ENCODE data around the gene MED14. TPM values are rescaled to one million over a fixed set of nuclear protein-coding genes. Genes with fewer than 3 reads are reported as not detected.
"Not testable (repeated sequence)": the region's sequence is repeated elsewhere in the genome, so short reads cannot be mapped to it uniquely, and the experiment has no call there.

The MED14 gene
- total RNA-seq, 1 donor from 2014 or later, result 48.2 TPM

- H3K9me3 Mint-ChIP-seq, result peaks cover 5% of the 10 kb centered on the region
- no peaks in the 10 kb centered on the region for H3K27me3 Mint-ChIP-seq
- intact Hi-C loops (cut with micrococcal nuclease), result no loop called here
- no peak for DNase-seq
- H3K27ac Mint-ChIP-seq, result peak overlapping the region; percentile 51
- peaks cover 14% of the 10 kb centered on the region for H3K4me1 Mint-ChIP-seq
- peak overlapping the region; percentile 51 for H3K4me3 Mint-ChIP-seq
- no peaks in the 10 kb centered on the region for H3K36me3 Mint-ChIP-seq (ENCODE audit: low read depth)
Measured at GRCh38 chrX:40749681-40750494, 14.5 kb upstream of the MED14 start.

DNA sequence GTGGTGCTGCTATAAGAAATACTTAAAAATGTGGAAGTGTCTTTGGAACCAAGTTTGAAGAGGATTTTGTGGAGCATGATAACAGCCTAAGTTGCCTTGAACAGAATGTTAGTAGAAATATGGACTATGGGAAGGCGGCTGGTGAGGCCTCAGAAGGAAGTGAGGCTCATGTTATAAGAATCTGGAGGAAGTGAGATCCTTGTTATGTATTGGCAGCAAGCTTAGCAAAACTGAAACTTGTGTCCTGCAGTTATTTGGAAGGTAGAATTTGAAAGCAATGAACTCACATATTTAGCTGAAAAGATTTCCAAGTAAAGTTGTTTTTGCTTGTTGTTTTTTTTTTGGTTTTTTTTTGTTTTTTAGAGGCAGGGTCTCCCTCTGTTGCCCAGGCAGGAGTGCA is 13.6 kb upstream of the MED14 start:
- Mint-ChIP-seq H3K9me3 (peaks cover under 1% of the 10 kb centered on the region), H3K27me3 (no peaks in the 10 kb centered on the region), H3K27ac (no peak overlapping the region), H3K4me3 (peak overlapping the region; percentile 35), H3K36me3 (ENCODE audit: low read depth) (no peaks in the 10 kb centered on the region), H3K4me1 (peaks cover 12% of the 10 kb centered on the region)
- intact Hi-C loops (cut with micrococcal nuclease), result no loop called here
- no peak for DNase-seq

DNA sequence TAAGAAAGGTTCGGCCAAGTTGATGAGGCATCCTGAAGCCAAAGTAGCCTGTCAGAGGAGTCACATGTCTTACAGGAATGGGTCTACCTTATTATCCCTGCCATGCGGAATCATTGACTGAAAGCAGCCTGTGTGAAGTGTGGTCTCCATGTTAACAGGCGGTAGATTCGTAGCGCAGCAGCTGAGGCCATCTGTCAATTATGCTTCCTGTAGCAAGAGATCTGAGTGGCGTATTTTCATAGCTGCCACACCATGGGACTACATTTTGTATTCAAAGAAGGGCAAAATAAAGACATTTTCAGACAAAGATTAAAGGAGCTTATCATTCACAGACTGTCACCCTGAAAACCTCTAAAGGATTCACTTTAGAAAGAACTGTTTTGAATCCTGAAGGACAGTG is 11.2 kb upstream of the MED14 start:
- no peak overlapping the region for H3K27ac Mint-ChIP-seq
- intact Hi-C loops (cut with micrococcal nuclease), result no loop called here
- no peaks in the 10 kb centered on the region for H3K27me3 Mint-ChIP-seq
- no peak overlapping the region for H3K4me3 Mint-ChIP-seq
- no peak for DNase-seq
- no peaks in the 10 kb centered on the region for H3K9me3 Mint-ChIP-seq
- H3K36me3 Mint-ChIP-seq (ENCODE audit: low read depth), result no peaks in the 10 kb centered on the region
- H3K4me1 Mint-ChIP-seq, result peaks cover 12% of the 10 kb centered on the region

- DNase-seq, result no peak
- peak overlapping the region; percentile 94 for H3K27ac Mint-ChIP-seq
Measured at GRCh38 chrX:40736170-40736505, 796 bp upstream of the MED14 start.

GRCh38 chrX:40734971-40735324 is 394 bp downstream of the MED14 start:
- no peaks in the 10 kb centered on the region for H3K27me3 Mint-ChIP-seq
- H3K36me3 Mint-ChIP-seq (ENCODE audit: low read depth), result peaks cover 13% of the 10 kb centered on the region
- H3K27ac Mint-ChIP-seq, result peak overlapping the region; percentile 80
- peaks cover 25% of the 10 kb centered on the region for H3K4me1 Mint-ChIP-seq
- intact Hi-C loops (cut with micrococcal nuclease), result loop anchor here (1.0 to 10.0 kb wide), 8 partner anchors 50 to 1930 kb away; partner anchors contain the start of genes ATP6AP2, MID1IP1 and USP9X
- no peak for DNase-seq
- H3K9me3 Mint-ChIP-seq, result no peaks in the 10 kb centered on the region
- peak overlapping the region; percentile 72 for H3K4me3 Mint-ChIP-seq

More at GRCh38 chrX:40736170-40736505, 796 bp upstream of the MED14 start:
- Mint-ChIP-seq H3K9me3 (no peaks in the 10 kb centered on the region), H3K27me3 (no peaks in the 10 kb centered on the region), H3K4me3 (peak overlapping the region; percentile 86), H3K36me3 (ENCODE audit: low read depth) (peaks cover 11% of the 10 kb centered on the region), H3K4me1 (peaks cover 19% of the 10 kb centered on the region)
- intact Hi-C loops (cut with micrococcal nuclease), result loop anchor here (1.0 to 10.0 kb wide), 8 partner anchors 51 to 1931 kb away; partner anchors contain the start of genes ATP6AP2, CXorf38 and MID1IP1

DNA sequence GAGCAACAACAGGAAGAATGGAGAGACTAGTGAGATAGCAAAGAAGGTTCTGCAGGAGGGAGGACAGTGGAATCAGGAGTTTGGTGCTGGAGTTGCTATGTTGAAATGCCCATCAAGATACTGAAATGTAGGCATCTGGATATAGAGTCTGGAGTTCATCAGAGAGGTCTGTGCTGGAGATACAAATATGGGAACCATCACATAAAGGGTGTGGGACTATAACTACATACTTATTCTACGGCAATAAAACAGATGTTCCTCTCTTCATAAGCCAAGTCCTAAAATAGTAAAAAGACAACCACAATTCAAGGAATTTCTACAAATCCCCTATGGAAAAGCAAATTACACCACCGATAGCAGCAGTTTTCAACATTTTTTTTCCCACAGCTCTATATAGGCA is 1.6 kb downstream of the MED14 start:
- Mint-ChIP-seq H3K27ac (peak overlapping the region; percentile 55), H3K36me3 (ENCODE audit: low read depth) (peaks cover 20% of the 10 kb centered on the region), H3K4me1 (peaks cover 31% of the 10 kb centered on the region), H3K4me3 (peak overlapping the region; percentile 72), H3K27me3 (no peaks in the 10 kb centered on the region), H3K9me3 (no peaks in the 10 kb centered on the region)
- intact Hi-C loops (cut with micrococcal nuclease), result loop anchor here (10.0 kb wide), 3 partner anchors 49 to 1929 kb away; partner anchors contain the start of gene MID1IP1
- DNase-seq, result no peak

DNA sequence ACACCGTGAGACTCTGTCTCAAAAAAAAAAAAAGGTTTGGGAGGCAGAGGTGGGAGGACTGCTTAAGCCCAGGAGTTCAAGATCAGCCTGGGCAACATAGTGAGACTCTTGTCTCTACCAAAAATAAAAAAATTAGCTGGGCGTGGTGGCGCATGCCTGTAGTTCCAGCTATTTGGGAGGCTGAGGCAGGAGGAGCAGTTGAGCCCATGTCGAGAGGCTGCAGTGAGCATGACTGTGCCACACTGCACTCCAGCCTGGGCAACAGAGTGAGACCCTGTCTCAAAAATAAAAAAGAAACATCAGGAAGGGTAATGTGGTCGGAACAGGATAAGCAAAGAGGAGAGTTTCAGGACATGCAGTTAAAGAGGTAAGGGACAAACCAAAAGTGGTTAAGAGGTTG is 2.8 kb downstream of the MED14 start:
- not testable (repeated sequence) for H3K27me3 Mint-ChIP-seq, H3K9me3 Mint-ChIP-seq, H3K27ac Mint-ChIP-seq, DNase-seq
- H3K36me3 Mint-ChIP-seq (ENCODE audit: low read depth), result peaks cover 27% of the 10 kb centered on the region
- peaks cover 38% of the 10 kb centered on the region for H3K4me1 Mint-ChIP-seq
- intact Hi-C loops (cut with micrococcal nuclease), result loop anchor here (10.0 kb wide), 3 partner anchors 48 to 1928 kb away; partner anchors contain the start of gene MID1IP1
- H3K4me3 Mint-ChIP-seq, result peak overlapping the region; percentile 45

GRCh38 chrX:40729598-40730584 is 5.5 kb downstream of the MED14 start:
- intact Hi-C loops (cut with micrococcal nuclease), result loop anchor here (10.0 kb wide), 3 partner anchors 45 to 1925 kb away; partner anchors contain the start of gene MID1IP1
- Mint-ChIP-seq H3K4me1 (peaks cover 43% of the 10 kb centered on the region), H3K36me3 (ENCODE audit: low read depth) (peaks cover 40% of the 10 kb centered on the region), H3K9me3 (peaks cover 3% of the 10 kb centered on the region), H3K27ac (peak overlapping the region; percentile 6), H3K4me3 (peak overlapping the region; percentile 35), H3K27me3 (no peaks in the 10 kb centered on the region)
- DNase-seq, result no peak

GRCh38 chrX:40727581-40728252 is 7.6 kb downstream of the MED14 start:
- Mint-ChIP-seq H3K36me3 (ENCODE audit: low read depth) (peaks cover 50% of the 10 kb centered on the region), H3K4me1 (peaks cover 42% of the 10 kb centered on the region), H3K4me3 (no peak overlapping the region), H3K27ac (no peak overlapping the region), H3K9me3 (peaks cover 3% of the 10 kb centered on the region), H3K27me3 (no peaks in the 10 kb centered on the region)
- intact Hi-C loops (cut with micrococcal nuclease), result no loop called here
- DNase-seq, result no peak

- Mint-ChIP-seq H3K4me3 (no peak overlapping the region), H3K9me3 (peaks cover 3% of the 10 kb centered on the region), H3K4me1 (peaks cover 44% of the 10 kb centered on the region), H3K36me3 (ENCODE audit: low read depth) (peaks cover 52% of the 10 kb centered on the region), H3K27ac (no peak overlapping the region), H3K27me3 (no peaks in the 10 kb centered on the region)
- intact Hi-C loops (cut with micrococcal nuclease), result no loop called here
- no peak for DNase-seq
Measured at GRCh38 chrX:40727093-40727492, 8.2 kb downstream of the MED14 start.

GRCh38 chrX:40722930-40723329 is 12.4 kb downstream of the MED14 start:
- Mint-ChIP-seq H3K27ac (peak overlapping the region; percentile 60), H3K36me3 (ENCODE audit: low read depth) (peaks cover 59% of the 10 kb centered on the region), H3K4me1 (peaks cover 32% of the 10 kb centered on the region), H3K9me3 (peaks cover under 1% of the 10 kb centered on the region), H3K27me3 (no peaks in the 10 kb centered on the region), H3K4me3 (peak overlapping the region; percentile 56)
- intact Hi-C loops (cut with micrococcal nuclease), result no loop called here
- DNase-seq, result no peak

- Mint-ChIP-seq H3K9me3 (no peaks in the 10 kb centered on the region), H3K4me3 (no peak overlapping the region), H3K36me3 (ENCODE audit: low read depth) (peaks cover 55% of the 10 kb centered on the region), H3K27ac (peak overlapping the region; percentile 45), H3K27me3 (no peaks in the 10 kb centered on the region), H3K4me1 (peaks cover 26% of the 10 kb centered on the region)
- intact Hi-C loops (cut with micrococcal nuclease), result no loop called here
- DNase-seq, result no peak
Measured at GRCh38 chrX:40721489-40722106, 13.7 kb downstream of the MED14 start.

DNA sequence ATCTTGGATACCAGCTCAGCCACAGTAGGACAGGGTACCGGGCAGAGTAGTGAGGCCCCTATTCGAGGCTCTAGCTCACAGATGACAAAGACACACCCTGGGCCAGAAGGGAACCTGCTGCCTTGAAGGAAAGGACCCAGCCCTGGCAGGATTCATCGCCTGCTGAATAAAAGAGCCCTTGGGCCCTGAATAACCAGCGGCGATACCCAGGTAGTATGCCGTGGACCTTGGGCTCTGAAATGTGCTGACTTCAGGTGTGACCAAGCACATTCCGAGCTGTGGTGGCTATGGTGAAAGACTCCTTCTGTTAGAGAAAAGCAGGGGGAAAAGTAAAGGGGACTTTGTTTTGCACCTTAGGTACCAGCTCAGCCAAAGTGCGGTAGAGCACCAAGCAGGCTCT is 14.6 kb downstream of the MED14 start:
- peaks cover 57% of the 10 kb centered on the region for H3K36me3 Mint-ChIP-seq (ENCODE audit: low read depth)
- no peak for DNase-seq
- intact Hi-C loops (cut with micrococcal nuclease), result no loop called here
- no peaks in the 10 kb centered on the region for H3K9me3 Mint-ChIP-seq
- peaks cover 26% of the 10 kb centered on the region for H3K4me1 Mint-ChIP-seq
- no peaks in the 10 kb centered on the region for H3K27me3 Mint-ChIP-seq
- no peak overlapping the region for H3K27ac Mint-ChIP-seq
- no peak overlapping the region for H3K4me3 Mint-ChIP-seq

All from activated CD4-positive, alpha-beta T cell treated with anti-CD3 and anti-CD28 coated beads, Interleukin-2, amount 10 ng/mL, durations not matched to agents 24 days and 14 days (primary cell).